OCI-LY1 (cell line): ENCODE measurements around the gene OGT.

Experiments
- H2AFZ ChIP-seq: fragments of 200-600 bp; sonication (generic), shearing (Covaris generic); 2 replicates; pipeline ENCODE4 v1.6.0; 2014; ENCODE audit warnings: antibody characterized with exemption, mild to moderate bottlenecking, low read length
- H3F3A ChIP-seq: fragments of 200-600 bp; sonication (generic), shearing (Covaris generic); 2 replicates; pipeline ENCODE4 v1.6.0; 2014; ENCODE audit warnings: mild to moderate bottlenecking, antibody characterized with exemption, low read length, moderate library complexity; ENCODE audit not compliant: insufficient read depth
- H3K27ac ChIP-seq: fragments of 200-600 bp; sonication (generic); 2 replicates; pipeline ENCODE4 v1.5.1; 2014; ENCODE audit warnings: low read length, mixed run types, mild to moderate bottlenecking, low read depth; ENCODE audit not compliant: poor library complexity, severe bottlenecking
- H3K27me3 ChIP-seq: fragments of 200-600 bp; sonication (generic); 2 replicates; pipeline ENCODE4 v1.6.0; 2014; ENCODE audit warnings: antibody characterized with exemption, mild to moderate bottlenecking, low read length, moderate library complexity; ENCODE audit not compliant: insufficient read depth
- H3K36me3 ChIP-seq: fragments of 200-600 bp; sonication (generic); 2 replicates; pipeline ENCODE4 v1.6.1; 2014; ENCODE audit warnings: mild to moderate bottlenecking, antibody characterized with exemption, low read length, moderate library complexity, mixed read lengths; ENCODE audit not compliant: insufficient read depth
- H3K4me1 ChIP-seq: fragments of 200-600 bp; sonication (generic); 2 replicates; pipeline ENCODE4 v1.5.1; 2014; ENCODE audit warnings: mild to moderate bottlenecking, low read length, moderate library complexity; ENCODE audit not compliant: insufficient read depth, severe bottlenecking
- H3K4me2 ChIP-seq: fragments of 200-600 bp; sonication (generic), shearing (Covaris generic); 2 replicates; pipeline ENCODE4 v1.6.1; 2014; ENCODE audit warnings: low read length
- H3K4me3 ChIP-seq: fragments of 200-600 bp; sonication (generic); 2 replicates; pipeline ENCODE4 v1.5.1; 2014; ENCODE audit warnings: low read length, low read depth, mild to moderate bottlenecking, mixed read lengths; ENCODE audit not compliant: poor library complexity, severe bottlenecking
- H3K79me2 ChIP-seq: fragments of 200-600 bp; shearing (Covaris generic); 2 replicates; pipeline ENCODE4 v1.6.1; 2016; ENCODE audit warnings: mixed run types, low read length, mixed read lengths; ENCODE audit not compliant: insufficient read depth
- H3K9ac ChIP-seq: fragments of 200-600 bp; sonication (generic), shearing (Covaris generic); 2 replicates; pipeline ENCODE4 v1.6.1; 2014; ENCODE audit warnings: mild to moderate bottlenecking, low read length, mixed read lengths
- H3K9me2 ChIP-seq: fragments of 200-600 bp; sonication (generic), shearing (Covaris generic); 2 replicates; pipeline ENCODE4 v1.6.1; 2014; ENCODE audit warnings: low read depth, mild to moderate bottlenecking, low read length, mixed read lengths
- H3K9me3 ChIP-seq: fragments of 200-600 bp; shearing (Covaris generic); 2 replicates; pipeline ENCODE4 v1.6.1; 2014; ENCODE audit warnings: low read length, mixed read lengths
- H4K20me1 ChIP-seq: fragments of 200-600 bp; sonication (generic), shearing (Covaris generic); 2 replicates; pipeline ENCODE4 v1.6.0; 2016; ENCODE audit warnings: mild to moderate bottlenecking, low read length; ENCODE audit not compliant: insufficient read depth
- CTCF ChIP-seq: fragments of 200-600 bp; sonication (generic), shearing (Covaris generic); IDR thresholded peaks from 2 replicates; pipeline ENCODE4 v1.5.1; 2017; ENCODE audit warnings: mild to moderate bottlenecking, antibody characterized with exemption, low read length, moderate library complexity, mixed read lengths
- EZH2 ChIP-seq: fragments of 200-600 bp; sonication (generic), shearing (Covaris generic); IDR thresholded peaks from 2 replicates; pipeline ENCODE4 v1.8.0; 2017; ENCODE audit warnings: borderline replicate concordance, mixed run types, mild to moderate bottlenecking, antibody characterized with exemption, low read length, moderate library complexity, mixed read lengths

Gene OGT

GRCh38 chrX:71577682-71578081 is 44.8 kb downstream of the OGT start:
- Histone ChIP-seq H3K4me3 (no peak overlapping the region), H3K9me3 (no peaks in the 10 kb centered on the region), H3K4me2 (no peak overlapping the region), H3K36me3 (peaks cover 44% of the 10 kb centered on the region), H3F3A (no peaks in the 10 kb centered on the region), H4K20me1 (no peaks in the 10 kb centered on the region), H3K27ac (no peak overlapping the region), H3K9ac (no peak overlapping the region), H3K79me2 (no peaks in the 10 kb centered on the region), H3K27me3 (no peaks in the 10 kb centered on the region), H2AFZ (no peak overlapping the region), H3K9me2 (no peaks in the 10 kb centered on the region), H3K4me1 (no peaks in the 10 kb centered on the region)
- TF ChIP-seq EZH2 (no peak), CTCF (no peak)

- Histone ChIP-seq H3K9me3 (no peaks in the 10 kb centered on the region), H4K20me1 (no peaks in the 10 kb centered on the region), H2AFZ (no peak within 1 kb of the TSS), H3K27me3 (no peaks in the 10 kb centered on the region), H3K4me1 (no peaks in the 10 kb centered on the region), H3K9ac (no peak within 1 kb of the TSS), H3K4me2 (no peak within 1 kb of the TSS), H3K27ac (no peak within 1 kb of the TSS), H3K79me2 (no peaks in the 10 kb centered on the region), H3K36me3 (peaks cover 36% of the 10 kb centered on the region), H3K4me3 (no peak within 1 kb of the TSS), H3K9me2 (no peaks in the 10 kb centered on the region), H3F3A (no peaks in the 10 kb centered on the region)
- TF ChIP-seq CTCF (no peak), EZH2 (no peak)
Observed at GRCh38 chrX:71578253-71579135, 45.6 kb downstream of the OGT start, which contains the start of gene GCNA. TSS of gene GCNA (plus strand) at chrX:71578437. CDS start at chrX:71580822, 2,385 bp downstream.

GRCh38 chrX:71579136-71579989 is 46.5 kb downstream of the OGT start:
- no peak overlapping the region for H3K4me2 ChIP-seq
- H3K9me2 ChIP-seq: no peaks in the 10 kb centered on the region
- no peaks in the 10 kb centered on the region for H3K4me1 ChIP-seq
- H3K9me3 ChIP-seq: no peaks in the 10 kb centered on the region
- peaks cover 27% of the 10 kb centered on the region for H3K36me3 ChIP-seq
- H2AFZ ChIP-seq: no peak overlapping the region
- no peaks in the 10 kb centered on the region for H4K20me1 ChIP-seq
- no peaks in the 10 kb centered on the region for H3F3A ChIP-seq
- no peak overlapping the region for H3K4me3 ChIP-seq
- no peaks in the 10 kb centered on the region for H3K79me2 ChIP-seq
- no peaks in the 10 kb centered on the region for H3K27me3 ChIP-seq
- no peak overlapping the region for H3K9ac ChIP-seq
- H3K27ac ChIP-seq: no peak overlapping the region
- TF ChIP-seq EZH2: no peak
- TF ChIP-seq CTCF: no peak
